HG02571 (cell line): Measurements from ENCODE around the gene RPUSD4.

Experiments used
- ATAC-seq: cut with Tn5 transposase; IDR thresholded peaks from one replicate; pipeline ENCODE4 v1.9.1; 2021; ENCODE audit warnings: mild to moderate bottlenecking, moderate library complexity; ENCODE audit not compliant: unreplicated experiment

The RPUSD4 gene

DNA sequence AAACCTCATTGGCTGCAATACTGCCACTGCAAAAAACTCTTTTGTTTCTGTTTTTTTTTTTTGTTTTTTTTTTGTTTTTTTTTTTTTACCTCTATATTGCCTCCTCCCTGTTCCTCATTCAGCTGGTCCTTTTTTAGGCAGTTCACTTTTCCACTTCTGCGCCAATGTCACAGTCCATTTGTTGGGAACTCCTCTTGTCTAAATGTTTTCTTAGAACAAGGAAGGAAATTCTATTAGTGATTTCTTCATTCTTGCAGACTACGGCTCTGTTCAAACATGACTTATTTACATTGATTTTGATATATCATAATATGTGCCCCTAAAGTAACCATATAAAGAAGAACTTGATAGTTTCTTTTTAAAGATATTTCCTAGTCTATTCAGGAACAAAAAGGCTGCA, 3.0 kb upstream of the RPUSD4 start:
- ATAC-seq: no peak

GRCh38 chr11:126212089-126212660, 725 bp upstream of the RPUSD4 start:
- ATAC-seq: no peak

GRCh38 chr11:126210871-126211235, 597 bp downstream of the RPUSD4 start:
- no peak for ATAC-seq

GRCh38 chr11:126207896-126208295, 3.6 kb downstream of the RPUSD4 start:
- ATAC-seq: no peak

- no peak for ATAC-seq
These were observed 6.1 kb downstream of the RPUSD4 start for GRCh38 chr11:126205359-126205758.

GRCh38 chr11:126202646-126203359, 8.6 kb downstream of the RPUSD4 start:
- ATAC-seq: no peak

GRCh38 chr11:126198648-126199047, 12.8 kb downstream of the RPUSD4 start:
- ATAC-seq: no peak

- peak; percentile 61 for ATAC-seq
These were observed 14.0 kb downstream of the RPUSD4 start for GRCh38 chr11:126197277-126197939.

GRCh38 chr11:126195119-126195518, 16.3 kb downstream of the RPUSD4 start:
- no peak for ATAC-seq

DNA sequence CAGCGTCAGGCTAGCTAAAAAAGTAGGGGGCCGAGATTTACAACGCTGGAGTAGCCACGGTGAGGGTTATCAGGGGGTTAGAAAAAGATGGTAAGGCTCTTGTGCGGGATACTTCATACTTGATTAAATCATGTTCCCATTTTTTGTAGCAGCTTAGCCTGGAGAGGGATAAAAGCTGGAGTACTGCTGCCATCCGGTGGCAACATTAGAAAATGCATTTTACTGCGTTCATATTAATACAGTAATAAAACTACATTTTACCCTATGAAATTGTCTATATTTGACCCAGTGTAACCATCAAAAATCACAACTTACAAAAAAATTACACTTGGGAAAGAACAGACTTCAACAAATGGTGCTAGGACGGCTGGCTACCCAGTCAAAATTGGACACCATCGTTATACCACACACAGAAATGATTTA, 17.3 kb downstream of the RPUSD4 start:
- no peak for ATAC-seq

DNA sequence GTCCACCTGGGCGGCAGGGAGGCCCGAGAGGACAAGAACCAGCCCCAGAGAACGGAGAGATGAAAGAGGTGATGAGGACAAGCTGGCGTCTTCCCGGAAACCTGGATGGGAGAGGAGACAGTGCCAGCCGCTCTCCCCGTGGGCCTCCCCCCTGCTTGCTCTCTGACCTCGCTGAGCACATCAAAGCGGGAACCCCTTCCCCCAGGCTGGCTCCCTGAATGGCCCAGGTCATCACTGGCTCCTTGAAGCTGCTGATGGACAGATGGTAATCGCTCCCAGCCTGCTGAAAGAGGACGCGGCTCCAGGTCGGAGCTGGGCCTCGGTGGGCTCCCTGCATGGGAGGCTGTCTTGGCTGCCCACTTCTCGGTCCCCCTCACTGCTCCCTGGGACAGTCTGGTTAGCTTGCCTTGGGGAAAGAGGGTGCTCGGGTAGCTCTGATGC, 18.4 kb downstream of the RPUSD4 start:
- ATAC-seq: no peak

- ATAC-seq: no peak
These were observed 19.1 kb downstream of the RPUSD4 start for GRCh38 chr11:126192361-126192760.

DNA sequence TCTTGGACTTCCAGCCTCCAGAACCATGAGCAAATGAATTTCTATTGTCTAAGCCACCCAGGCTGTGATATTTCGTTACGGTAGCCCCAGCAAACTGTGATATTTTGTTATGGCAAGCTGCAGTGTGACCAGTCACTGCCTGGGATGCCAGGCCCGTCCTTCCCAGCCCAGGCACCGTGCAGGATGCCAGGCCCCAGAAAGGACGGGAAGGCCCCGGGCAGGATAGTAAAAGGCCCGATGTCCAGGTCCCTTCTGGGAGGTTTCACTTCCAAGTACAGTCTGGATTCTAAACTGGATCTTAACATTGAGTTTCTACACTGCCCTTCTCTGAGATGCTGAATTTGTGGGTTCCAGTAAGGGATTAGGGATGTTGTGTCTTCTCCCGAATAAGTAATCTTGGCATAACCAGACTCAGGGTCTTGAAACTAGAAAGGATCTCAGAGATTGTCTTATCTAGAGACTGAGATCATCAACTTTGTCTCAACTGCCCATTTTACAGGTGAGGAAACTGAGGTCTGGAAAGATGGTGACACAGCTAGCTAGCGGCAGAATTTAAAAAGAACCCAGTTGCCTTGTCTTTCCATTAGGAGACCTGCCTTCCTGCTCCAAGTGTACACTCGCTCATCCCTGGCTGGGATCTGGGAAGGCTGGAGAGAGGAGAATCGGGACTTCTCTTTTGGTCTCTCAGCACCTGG, 19.9 kb downstream of the RPUSD4 start:
- ATAC-seq: no peak

- no peak for ATAC-seq
These were observed 20.7 kb downstream of the RPUSD4 start for GRCh38 chr11:126190792-126191191.

- peak; percentile 65 for ATAC-seq
These were observed 22.1 kb downstream of the RPUSD4 start for GRCh38 chr11:126189109-126189929.

DNA sequence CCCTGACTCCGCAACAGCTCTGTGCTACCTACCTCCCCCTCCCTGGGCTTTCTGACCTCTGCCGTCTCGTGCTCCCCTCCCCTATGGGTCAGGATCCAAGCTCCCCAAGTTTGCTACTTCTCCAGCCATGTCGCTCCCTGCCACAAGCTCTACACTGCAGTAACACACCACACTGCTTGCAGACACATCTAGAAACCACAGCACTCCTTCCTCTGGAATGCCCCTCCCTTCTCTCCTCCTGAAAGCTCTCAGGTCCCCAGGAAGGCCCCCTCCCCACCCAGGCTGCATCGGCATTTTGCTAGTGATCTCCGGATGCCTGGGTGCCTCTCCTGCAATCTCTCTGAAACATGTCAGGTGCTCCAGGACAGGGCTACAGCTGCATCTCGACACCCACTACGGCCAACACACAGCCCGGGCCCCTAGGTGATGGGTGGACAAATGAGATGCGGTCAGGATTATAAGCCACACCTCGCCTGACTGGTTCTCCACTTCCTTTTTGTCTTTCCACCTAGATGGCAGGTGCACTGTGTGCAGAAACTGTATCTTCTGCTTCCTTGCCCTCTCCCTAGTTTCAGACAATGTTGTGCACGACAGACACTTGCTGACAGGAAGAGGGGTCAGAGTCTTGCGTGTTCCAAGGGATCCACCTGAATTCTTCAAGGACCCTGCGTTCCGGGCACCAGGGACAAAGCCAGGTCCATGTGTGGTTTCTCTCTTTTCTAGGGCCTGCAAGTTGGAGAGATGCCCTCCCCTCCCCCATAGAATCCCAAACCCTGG, 22.9 kb downstream of the RPUSD4 start:
- peak; percentile 60 for ATAC-seq

GRCh38 chr11:126186708-126187529, 24.5 kb downstream of the RPUSD4 start:
- no peak for ATAC-seq

- no peak for ATAC-seq
These were observed 25.3 kb downstream of the RPUSD4 start for GRCh38 chr11:126186025-126186698.
